ENCODE results near the gene NUP88. TPM values are rescaled to one million over a fixed set of nuclear protein-coding genes. Genes with fewer than 3 reads are reported as not detected.

Gene NUP88
- total RNA-seq = 10 to 100 TPM; 91.0 to 92.5 TPM
- 100 to 1,000 TPM; 110 to 142 TPM for polyA plus RNA-seq

- H3K4me1 ChIP-seq (ENCODE audit: insufficient read depth, low read length) = peaks cover 48% of the 10 kb centered on the region
- no peaks in the 10 kb centered on the region for H3K9me3 ChIP-seq (ENCODE audit: control insufficient read depth in 1 of 2, low read length in 2 of 2)
- no peaks in the 10 kb centered on the region for H3K27me3 ChIP-seq (ENCODE audit: insufficient read depth, low read length)
- peaks cover 32% of the 10 kb centered on the region for H3K36me3 ChIP-seq (ENCODE audit: insufficient read depth, low read length)
- peak within 1 kb of the TSS; percentile 97 to 100 (median 99) for H3K27ac Mint-ChIP-seq
- H3K36me3 Mint-ChIP-seq = peaks cover 20 to 59% of the 10 kb centered on the region in 2 donors
- no peaks in the 10 kb centered on the region for H3K9me3 Mint-ChIP-seq
- H3K27ac ChIP-seq (ENCODE audit: low read depth, low read length) = peak within 1 kb of the TSS; percentile 96
- H3K4me3 Mint-ChIP-seq = peak within 1 kb of the TSS; percentile 97 to 99 (median 99)
- peaks cover 20 to 64% (median 40%) of the 10 kb centered on the region in 4 donors for H3K4me1 Mint-ChIP-seq
- DNase-seq = peak; percentile 92 to 97 (median 95)
- ChIA-PET CTCF (ENCODE audit: partially characterized antibody) (interaction anchor here (0.5 to 2.4 kb wide), 3 partner anchors 21 to 122 kb away, joined by 3 to 21 read pairs (median 4); partner anchors contain the start of gene C1QBP), POLR2A (ENCODE audit: partially characterized antibody) (interaction anchor here (0.6 to 3.8 kb wide), 19 partner anchors 10 to 1276 kb away, joined by 3 to 56 read pairs (median 4); partner anchors contain the start of genes C1QBP, CYB5D2, DERL2 and DHX33)
- H3K4me3 ChIP-seq (ENCODE audit: low read length in 2 of 2) = peak within 1 kb of the TSS; percentile 82 to 99
- intact Hi-C loops (cut with micrococcal nuclease) = loop anchor here (1.0 kb wide), 3 partner anchors 20 to 137 kb away; partner anchors contain the start of genes C1QBP, DERL2, MIS12 and RABEP1
- peaks cover 0 to 1% of the 10 kb centered on the region in 2 donors for H3K27me3 Mint-ChIP-seq
Measured at GRCh38 chr17:5419356-5419958, at the start of gene NUP88. TSS of gene NUP88 (minus strand) at chr17:5419662. CDS start at chr17:5419650, 12 bp downstream.

- Mint-ChIP-seq H3K27ac (peak overlapping the region; percentile 33 to 94 (median 83)), H3K27me3 (no peaks in the 10 kb centered on the region), H3K9me3 (no peaks in the 10 kb centered on the region), H3K4me3 (peak overlapping the region; percentile 80 to 95 (median 88)), H3K4me1 (peaks cover 32 to 50% (median 43%) of the 10 kb centered on the region in 4 donors), H3K36me3 (peaks cover 8 to 27% of the 10 kb centered on the region in 2 donors)
- peak in 2 of 5 donors; percentile 7 to 20 for DNase-seq
- intact Hi-C loops (cut with micrococcal nuclease) = no loop called here
- no peaks in the 10 kb centered on the region for H3K9me3 ChIP-seq (ENCODE audit: control insufficient read depth in 1 of 2, low read length in 2 of 2)
- peak overlapping the region; percentile 60 for H3K27ac ChIP-seq (ENCODE audit: low read depth, low read length)
- H3K4me1 ChIP-seq (ENCODE audit: insufficient read depth, low read length) = peaks cover 18% of the 10 kb centered on the region
- no peaks in the 10 kb centered on the region for H3K36me3 ChIP-seq (ENCODE audit: insufficient read depth, low read length)
- POLR2A ChIA-PET (ENCODE audit: partially characterized antibody) = interaction anchor here (1.2 to 5.1 kb wide), 5 partner anchors 10 to 49 kb away, joined by 5 to 84 read pairs (median 9); partner anchors contain the start of genes C1QBP, DERL2, MIS12 and NUP88
- no peaks in the 10 kb centered on the region for H3K27me3 ChIP-seq (ENCODE audit: insufficient read depth, low read length)
- H3K4me3 ChIP-seq (ENCODE audit: low read length in 2 of 2) = peak overlapping the region; percentile 33 to 68
- CTCF ChIA-PET (ENCODE audit: partially characterized antibody) = interaction anchor here (1.2 to 2.2 kb wide), 2 partner anchors 28 to 273 kb away, joined by 3 to 14 read pairs; partner anchors contain the start of gene C1QBP
Measured at GRCh38 chr17:5468075-5468473, 48.6 kb upstream of the NUP88 start.

GRCh38 chr17:5467416-5467815 is 48.0 kb upstream of the NUP88 start:
- Mint-ChIP-seq H3K27me3 (no peaks in the 10 kb centered on the region), H3K9me3 (no peaks in the 10 kb centered on the region), H3K27ac (peak overlapping the region in 6 of 7 donors; percentile 13 to 94 (median 72)), H3K4me1 (peaks cover 32 to 50% (median 43%) of the 10 kb centered on the region in 4 donors), H3K4me3 (peak overlapping the region; percentile 80 to 95 (median 88)), H3K36me3 (peaks cover 6 to 22% of the 10 kb centered on the region in 2 donors)
- ChIA-PET POLR2A (ENCODE audit: partially characterized antibody) (interaction anchor here (5.1 kb wide), 1 partner anchor 18 kb away, joined by 84 read pairs; the partner anchor contains the start of genes DERL2 and MIS12), CTCF (ENCODE audit: partially characterized antibody) (interaction anchor here (1.2 kb wide), 1 partner anchor 273 kb away, joined by 3 read pairs; no protein-coding TSS in a partner anchor)
- Histone ChIP-seq H3K9me3 (ENCODE audit: control insufficient read depth in 1 of 2, low read length in 2 of 2) (no peaks in the 10 kb centered on the region), H3K27ac (ENCODE audit: low read depth, low read length) (no peak overlapping the region), H3K4me1 (ENCODE audit: insufficient read depth, low read length) (peaks cover 18% of the 10 kb centered on the region), H3K4me3 (ENCODE audit: low read length in 2 of 2) (peak overlapping the region; percentile 33 to 68), H3K36me3 (ENCODE audit: insufficient read depth, low read length) (no peaks in the 10 kb centered on the region), H3K27me3 (ENCODE audit: insufficient read depth, low read length) (no peaks in the 10 kb centered on the region)
- intact Hi-C loops (cut with micrococcal nuclease) = no loop called here
- no peak for DNase-seq

GRCh38 chr17:5466295-5466694 is 46.8 kb upstream of the NUP88 start:
- CTCF ChIA-PET (ENCODE audit: partially characterized antibody) = no interaction called here
- Mint-ChIP-seq H3K27ac (no peak overlapping the region), H3K27me3 (no peaks in the 10 kb centered on the region)

GRCh38 chr17:5464717-5465507 is 45.5 kb upstream of the NUP88 start:
- Histone ChIP-seq H3K4me3 (ENCODE audit: low read length in 2 of 2) (no peak overlapping the region), H3K9me3 (ENCODE audit: control insufficient read depth in 1 of 2, low read length in 2 of 2) (no peaks in the 10 kb centered on the region), H3K36me3 (ENCODE audit: insufficient read depth, low read length) (no peaks in the 10 kb centered on the region), H3K27ac (ENCODE audit: low read depth, low read length) (no peak overlapping the region), H3K4me1 (ENCODE audit: insufficient read depth, low read length) (peaks cover 18% of the 10 kb centered on the region), H3K27me3 (ENCODE audit: insufficient read depth, low read length) (no peaks in the 10 kb centered on the region)
- peaks cover 32 to 46% (median 41%) of the 10 kb centered on the region in 4 donors for H3K4me1 Mint-ChIP-seq
- H3K27ac Mint-ChIP-seq = peak overlapping the region in 2 of 7 donors; percentile 39 to 46
- H3K27me3 Mint-ChIP-seq = no peaks in the 10 kb centered on the region
- intact Hi-C loops (cut with micrococcal nuclease) = no loop called here
- H3K4me3 Mint-ChIP-seq = no peak overlapping the region
- ChIA-PET CTCF (ENCODE audit: partially characterized antibody) (interaction anchor here (0.6 to 0.8 kb wide), 2 partner anchors 26 to 144 kb away, joined by 3 read pairs; no protein-coding TSS in a partner anchor), POLR2A (ENCODE audit: partially characterized antibody) (interaction anchor here (0.9 kb wide), 1 partner anchor 47 kb away, joined by 3 read pairs; no protein-coding TSS in a partner anchor)
- H3K36me3 Mint-ChIP-seq = peaks cover 8 to 26% of the 10 kb centered on the region in 2 donors
- no peak for DNase-seq
- no peaks in the 10 kb centered on the region for H3K9me3 Mint-ChIP-seq

More at GRCh38 chr17:5466295-5466694, 46.8 kb upstream of the NUP88 start:
- DNase-seq = no peak
- Histone ChIP-seq H3K4me3 (ENCODE audit: low read length in 2 of 2) (no peak overlapping the region), H3K27me3 (ENCODE audit: insufficient read depth, low read length) (no peaks in the 10 kb centered on the region), H3K27ac (ENCODE audit: low read depth, low read length) (no peak overlapping the region), H3K4me1 (ENCODE audit: insufficient read depth, low read length) (peaks cover 18% of the 10 kb centered on the region), H3K36me3 (ENCODE audit: insufficient read depth, low read length) (no peaks in the 10 kb centered on the region), H3K9me3 (ENCODE audit: control insufficient read depth in 1 of 2, low read length in 2 of 2) (no peaks in the 10 kb centered on the region)
- H3K9me3 Mint-ChIP-seq = no peaks in the 10 kb centered on the region
- peak overlapping the region in 2 of 8 donors; percentile 82 to 88 for H3K4me3 Mint-ChIP-seq
- POLR2A ChIA-PET (ENCODE audit: partially characterized antibody) = interaction anchor here (0.9 kb wide), 1 partner anchor 9 kb away, joined by 3 read pairs; no protein-coding TSS in a partner anchor
- H3K4me1 Mint-ChIP-seq = peaks cover 32 to 50% (median 44%) of the 10 kb centered on the region in 4 donors
- peaks cover 3 to 15% of the 10 kb centered on the region in 2 donors for H3K36me3 Mint-ChIP-seq
- intact Hi-C loops (cut with micrococcal nuclease) = no loop called here

GRCh38 chr17:5446786-5447185 is 27.3 kb upstream of the NUP88 start:
- Mint-ChIP-seq H3K27ac (no peak overlapping the region), H3K27me3 (no peaks in the 10 kb centered on the region), H3K4me3 (no peak overlapping the region), H3K9me3 (no peaks in the 10 kb centered on the region), H3K36me3 (peaks cover 41 to 52% of the 10 kb centered on the region in 2 donors), H3K4me1 (no peaks in the 10 kb centered on the region)
- ChIA-PET POLR2A (ENCODE audit: partially characterized antibody) (no interaction called here), CTCF (ENCODE audit: partially characterized antibody) (interaction anchor here (5.6 kb wide), 1 partner anchor 7 kb away, joined by 16 read pairs; the partner anchor contains the start of gene C1QBP)
- no peak for DNase-seq
- Histone ChIP-seq H3K36me3 (ENCODE audit: insufficient read depth, low read length) (peaks cover 32% of the 10 kb centered on the region), H3K4me3 (ENCODE audit: low read length in 2 of 2) (no peak overlapping the region), H3K9me3 (ENCODE audit: control insufficient read depth in 1 of 2, low read length in 2 of 2) (no peaks in the 10 kb centered on the region), H3K27ac (ENCODE audit: low read depth, low read length) (no peak overlapping the region), H3K27me3 (ENCODE audit: insufficient read depth, low read length) (no peaks in the 10 kb centered on the region), H3K4me1 (ENCODE audit: insufficient read depth, low read length) (no peaks in the 10 kb centered on the region)
- intact Hi-C loops (cut with micrococcal nuclease) = no loop called here

Measured in CD4-positive, alpha-beta memory T cell (primary cell).